Activated CD8-positive, alpha-beta T cell treated with anti-CD3 and anti-CD28 coated beads, Interleukin-2, amount 10 ng/mL, durations not matched to agents 7 days and 5 days (primary cell): Measurements from ENCODE around the gene METTL4. TPM values are rescaled to one million over a fixed set of nuclear protein-coding genes. Genes with fewer than 3 reads are reported as not detected.

ENCODE experiments used
- ATAC-seq: fragments of 150-1000 bp; cut with Tn5 transposase; one replicate; pipeline ENCODE4 v1.10.0; 2021; ENCODE audit warnings: moderate library complexity
- CTCF ChIA-PET: fragments of 350-600 bp; sonication (Branson Sonifier 250); formaldehyde crosslinking; loops from one replicate; lab custom pipeline; 2021; ENCODE audit warnings: antibody characterized with exemption; lab: Charles Lee
- POLR2A ChIA-PET: fragments of 350-600 bp; sonication (Branson Sonifier 250); formaldehyde crosslinking; loops from one replicate; lab custom pipeline; 2021; ENCODE audit warnings: antibody characterized with exemption; lab: Charles Lee
- DNase-seq: peaks from one replicate; pipeline ENCODE4 v3.0.0-alpha.2; 2020
- H3K27ac Mint-ChIP-seq: one replicate; pipeline ENCODE4 v1.8.0; 2021; ENCODE audit warnings: mild to moderate bottlenecking, mixed read lengths
- H3K27me3 Mint-ChIP-seq: one replicate; pipeline ENCODE4 v1.8.0; 2021; ENCODE audit warnings: low read depth, mixed read lengths
- H3K36me3 Mint-ChIP-seq: one replicate; pipeline ENCODE4 v1.8.0; 2021; ENCODE audit warnings: low read depth, mixed read lengths
- H3K4me1 Mint-ChIP-seq: one replicate; pipeline ENCODE4 v1.8.0; 2021; ENCODE audit warnings: low read depth, mixed read lengths
- H3K4me3 Mint-ChIP-seq: one replicate; pipeline ENCODE4 v1.8.0; 2021; ENCODE audit warnings: mild to moderate bottlenecking, mixed read lengths
- H3K9me3 Mint-ChIP-seq: one replicate; pipeline ENCODE4 v1.8.0; 2022; ENCODE audit warnings: mixed read lengths; ENCODE audit not compliant: insufficient read depth
- total RNA-seq, 2 experiments: library from RNA; stranded (reverse); gene quantifications; one replicate each; pipeline ENCODE4 v1.2.3, GENCODE V29; 2021

Gene METTL4
- total RNA-seq, 2 experiments from 2014 or later = 22.2 to 22.3 TPM

GRCh38 chr18:2497797-2498196 lies 73.5 kb downstream of the METTL4 start:
- no peak for DNase-seq
- H3K9me3 Mint-ChIP-seq = no peaks in the 10 kb centered on the region
- H3K4me3 Mint-ChIP-seq = no peak overlapping the region
- H3K27ac Mint-ChIP-seq = no peak overlapping the region
- peaks cover 2% of the 10 kb centered on the region for H3K27me3 Mint-ChIP-seq
- ATAC-seq = no peak
- H3K4me1 Mint-ChIP-seq = no peaks in the 10 kb centered on the region
- POLR2A ChIA-PET = no interaction called here
- H3K36me3 Mint-ChIP-seq = no peaks in the 10 kb centered on the region
- CTCF ChIA-PET = no interaction called here

GRCh38 chr18:2495381-2495780 lies 75.9 kb downstream of the METTL4 start:
- Mint-ChIP-seq H3K27ac (no peak overlapping the region), H3K27me3 (peaks cover 2% of the 10 kb centered on the region), H3K36me3 (no peaks in the 10 kb centered on the region), H3K9me3 (no peaks in the 10 kb centered on the region), H3K4me1 (no peaks in the 10 kb centered on the region), H3K4me3 (no peak overlapping the region)
- CTCF ChIA-PET = no interaction called here
- ATAC-seq (no peak), DNase-seq (no peak)
- POLR2A ChIA-PET = no interaction called here

GRCh38 chr18:2494921-2495320 lies 76.4 kb downstream of the METTL4 start:
- CTCF ChIA-PET = no interaction called here
- H3K4me3 Mint-ChIP-seq = no peak overlapping the region
- POLR2A ChIA-PET = no interaction called here
- no peaks in the 10 kb centered on the region for H3K4me1 Mint-ChIP-seq
- DNase-seq (no peak), ATAC-seq (no peak)
- H3K27me3 Mint-ChIP-seq = peaks cover 2% of the 10 kb centered on the region
- H3K9me3 Mint-ChIP-seq = no peaks in the 10 kb centered on the region
- H3K36me3 Mint-ChIP-seq = no peaks in the 10 kb centered on the region
- H3K27ac Mint-ChIP-seq = no peak overlapping the region

Other genes with a start within 250 kb of the METTL4 start
- 100 to 1,000 TPM in 1 of 2 experiments, 10 to 100 TPM in 1; 91.3 to 103 TPM for gene NDC80, start 52 bp upstream of the METTL4 start, total RNA-seq
- gene SMCHD1, start 84.2 kb upstream of the METTL4 start, total RNA-seq = 100 to 1,000 TPM; 137 to 142 TPM